WTC11 (cell line): Measurements from ENCODE around the gene CCSER1. TPM values are rescaled to one million over a fixed set of nuclear protein-coding genes. Genes with fewer than 3 reads are reported as not detected.

Experiments used
- ATAC-seq: fragments of 200-7000 bp; cut with Tn5 transposase; 2 replicates; pipeline ENCODE4 v1.10.0; 2021; ENCODE audit warnings: mild to moderate bottlenecking, moderate library complexity
- CTCF ChIA-PET: fragments of 300-600 bp; sonication (Branson Sonifier 250); formaldehyde crosslinking; loops from one replicate; lab custom pipeline; 2021; ENCODE audit warnings: antibody characterized with exemption; lab: Charles Lee
- POLR2A ChIA-PET: fragments of 350-600 bp; sonication (Branson Sonifier 250); formaldehyde crosslinking; loops from one replicate; lab custom pipeline; 2021; ENCODE audit warnings: antibody characterized with exemption; lab: Charles Lee
- DNase-seq: peaks from one replicate; pipeline ENCODE4 v3.0.0; 2021; ENCODE audit warnings: low spot score
- H3K27ac Mint-ChIP-seq: 2 replicates; pipeline ENCODE4 v1.8.0; 2021; ENCODE audit warnings: mixed read lengths
- H3K27me3 Mint-ChIP-seq: 2 replicates; pipeline ENCODE4 v1.8.0; 2021; ENCODE audit warnings: low read depth, mild to moderate bottlenecking, moderate library complexity, mixed read lengths
- H3K36me3 Mint-ChIP-seq: 2 replicates; pipeline ENCODE4 v1.8.0; 2021; ENCODE audit warnings: mixed read lengths
- H3K4me1 Mint-ChIP-seq: 2 replicates; pipeline ENCODE4 v1.8.0; 2022; ENCODE audit warnings: mixed read lengths
- H3K4me3 Mint-ChIP-seq: 2 replicates; pipeline ENCODE4 v1.8.0; 2021; ENCODE audit warnings: mild to moderate bottlenecking, moderate library complexity, mixed read lengths
- H3K9me3 Mint-ChIP-seq: 2 replicates; pipeline ENCODE4 v1.8.0; 2021; ENCODE audit warnings: mixed read lengths
- ATF1 ChIP-seq: sonication (generic); formaldehyde crosslinking; IDR thresholded peaks from 2 replicates; pipeline ENCODE4 v1.8.1; 2023; ENCODE audit warnings: mild to moderate bottlenecking, moderate library complexity, missing genetic modification reagents
- GTF2I ChIP-seq: fragments of 250-450 bp; sonication (Bioruptor Pico); conservative IDR thresholded peaks from 2 replicates; pipeline ENCODE4 v1.4.0; 2021; ENCODE audit warnings: mild to moderate bottlenecking
- HMGA2 ChIP-seq: fragments of 250-450 bp; sonication (Bioruptor Pico); IDR thresholded peaks from 2 replicates; pipeline ENCODE4 v1.4.0; 2021; ENCODE audit warnings: mild to moderate bottlenecking, moderate library complexity
- NFYB ChIP-seq: sonication (generic); formaldehyde crosslinking; conservative IDR thresholded peaks from 2 replicates; pipeline ENCODE4 v1.8.0; 2022; ENCODE audit warnings: low read depth, missing genetic modification reagents
- TP53 ChIP-seq: sonication (generic); formaldehyde crosslinking; IDR thresholded peaks from 2 replicates; pipeline ENCODE4 v1.8.1; 2023; ENCODE audit warnings: mild to moderate bottlenecking, missing genetic modification reagents
- ZNF423 ChIP-seq: fragments of 250-450 bp; sonication (Bioruptor Pico); IDR thresholded peaks from 2 replicates; pipeline ENCODE4 v2.1.2; 2022; ENCODE audit warnings: mild to moderate bottlenecking, moderate library complexity
- total RNA-seq: library from RNA; stranded (reverse); gene quantifications from 3 replicates; pipeline ENCODE4 v1.2.3, GENCODE V29; 2021
- TF ChIP-seq, protein P1 (sequence below): sonication (generic); formaldehyde crosslinking; IDR thresholded peaks from 2 replicates; pipeline ENCODE4 v1.8.1; 2022; ENCODE audit warnings: mild to moderate bottlenecking, missing genetic modification reagents, moderate library complexity, borderline replicate concordance
- TF ChIP-seq, protein P2 (sequence below): fragments of 250-450 bp; sonication (Bioruptor Pico); IDR thresholded peaks from 2 replicates; pipeline ENCODE4 v1.9.0; 2021; ENCODE audit warnings: mild to moderate bottlenecking, borderline replicate concordance
- TF ChIP-seq, protein P3 (sequence below): sonication (generic); formaldehyde crosslinking; IDR thresholded peaks from 2 replicates; pipeline ENCODE4 v1.8.0; 2022; ENCODE audit warnings: missing genetic modification reagents
- TF ChIP-seq, protein P4 (sequence below): sonication (generic); formaldehyde crosslinking; IDR thresholded peaks from 2 replicates; pipeline ENCODE4 v1.8.1; 2022; ENCODE audit warnings: missing genetic modification reagents, borderline replicate concordance
- TF ChIP-seq, protein P5 (sequence below): fragments of 250-450 bp; sonication (Bioruptor Pico); conservative IDR thresholded peaks from 2 replicates; pipeline ENCODE4 v1.9.0; 2021; ENCODE audit warnings: mild to moderate bottlenecking
- TF ChIP-seq, protein P6 (sequence below): fragments of 250-450 bp; sonication (Bioruptor Pico); IDR thresholded peaks from 2 replicates; pipeline ENCODE4 v1.8.0; 2021; ENCODE audit warnings: mild to moderate bottlenecking
- TF ChIP-seq, protein P7 (sequence below): fragments of 250-450 bp; sonication (Bioruptor Pico); IDR thresholded peaks from 2 replicates; pipeline ENCODE4 v1.9.0; 2021; ENCODE audit warnings: mild to moderate bottlenecking
- TF ChIP-seq, protein P8 (sequence below): sonication (generic); formaldehyde crosslinking; IDR thresholded peaks from 2 replicates; pipeline ENCODE4 v1.8.1; 2023; ENCODE audit warnings: mild to moderate bottlenecking, missing genetic modification reagents, moderate library complexity

CCSER1 gene
- total RNA-seq, 1 experiment from 2014 or later, result 0.87 TPM

DNA sequence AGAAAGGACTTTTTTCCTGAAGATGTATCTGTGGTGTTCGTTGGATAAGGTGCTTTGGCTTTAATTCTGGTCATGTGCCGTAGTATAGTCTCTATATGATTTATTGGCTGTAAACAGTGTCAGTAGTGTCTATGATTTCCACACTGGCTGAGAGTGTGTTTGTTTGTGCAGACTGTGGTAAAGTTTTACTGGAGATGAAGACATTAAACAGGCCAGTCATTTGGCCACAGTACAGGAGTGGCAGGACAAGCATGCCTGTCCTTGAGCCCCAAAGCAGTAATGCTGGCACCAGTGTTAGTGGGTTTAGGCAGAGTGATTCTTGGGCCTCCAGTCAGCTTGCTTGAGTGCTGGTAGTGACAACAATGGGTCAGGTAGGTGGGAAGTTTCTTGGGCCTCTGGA is 1152.7 kb downstream of the CCSER1 start (continued):
- TF ChIP-seq, protein P1, sequence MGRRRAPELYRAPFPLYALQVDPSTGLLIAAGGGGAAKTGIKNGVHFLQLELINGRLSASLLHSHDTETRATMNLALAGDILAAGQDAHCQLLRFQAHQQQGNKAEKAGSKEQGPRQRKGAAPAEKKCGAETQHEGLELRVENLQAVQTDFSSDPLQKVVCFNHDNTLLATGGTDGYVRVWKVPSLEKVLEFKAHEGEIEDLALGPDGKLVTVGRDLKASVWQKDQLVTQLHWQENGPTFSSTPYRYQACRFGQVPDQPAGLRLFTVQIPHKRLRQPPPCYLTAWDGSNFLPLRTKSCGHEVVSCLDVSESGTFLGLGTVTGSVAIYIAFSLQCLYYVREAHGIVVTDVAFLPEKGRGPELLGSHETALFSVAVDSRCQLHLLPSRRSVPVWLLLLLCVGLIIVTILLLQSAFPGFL (CRISPR knock-in tag), result no peak
- TF ChIP-seq, protein P2, sequence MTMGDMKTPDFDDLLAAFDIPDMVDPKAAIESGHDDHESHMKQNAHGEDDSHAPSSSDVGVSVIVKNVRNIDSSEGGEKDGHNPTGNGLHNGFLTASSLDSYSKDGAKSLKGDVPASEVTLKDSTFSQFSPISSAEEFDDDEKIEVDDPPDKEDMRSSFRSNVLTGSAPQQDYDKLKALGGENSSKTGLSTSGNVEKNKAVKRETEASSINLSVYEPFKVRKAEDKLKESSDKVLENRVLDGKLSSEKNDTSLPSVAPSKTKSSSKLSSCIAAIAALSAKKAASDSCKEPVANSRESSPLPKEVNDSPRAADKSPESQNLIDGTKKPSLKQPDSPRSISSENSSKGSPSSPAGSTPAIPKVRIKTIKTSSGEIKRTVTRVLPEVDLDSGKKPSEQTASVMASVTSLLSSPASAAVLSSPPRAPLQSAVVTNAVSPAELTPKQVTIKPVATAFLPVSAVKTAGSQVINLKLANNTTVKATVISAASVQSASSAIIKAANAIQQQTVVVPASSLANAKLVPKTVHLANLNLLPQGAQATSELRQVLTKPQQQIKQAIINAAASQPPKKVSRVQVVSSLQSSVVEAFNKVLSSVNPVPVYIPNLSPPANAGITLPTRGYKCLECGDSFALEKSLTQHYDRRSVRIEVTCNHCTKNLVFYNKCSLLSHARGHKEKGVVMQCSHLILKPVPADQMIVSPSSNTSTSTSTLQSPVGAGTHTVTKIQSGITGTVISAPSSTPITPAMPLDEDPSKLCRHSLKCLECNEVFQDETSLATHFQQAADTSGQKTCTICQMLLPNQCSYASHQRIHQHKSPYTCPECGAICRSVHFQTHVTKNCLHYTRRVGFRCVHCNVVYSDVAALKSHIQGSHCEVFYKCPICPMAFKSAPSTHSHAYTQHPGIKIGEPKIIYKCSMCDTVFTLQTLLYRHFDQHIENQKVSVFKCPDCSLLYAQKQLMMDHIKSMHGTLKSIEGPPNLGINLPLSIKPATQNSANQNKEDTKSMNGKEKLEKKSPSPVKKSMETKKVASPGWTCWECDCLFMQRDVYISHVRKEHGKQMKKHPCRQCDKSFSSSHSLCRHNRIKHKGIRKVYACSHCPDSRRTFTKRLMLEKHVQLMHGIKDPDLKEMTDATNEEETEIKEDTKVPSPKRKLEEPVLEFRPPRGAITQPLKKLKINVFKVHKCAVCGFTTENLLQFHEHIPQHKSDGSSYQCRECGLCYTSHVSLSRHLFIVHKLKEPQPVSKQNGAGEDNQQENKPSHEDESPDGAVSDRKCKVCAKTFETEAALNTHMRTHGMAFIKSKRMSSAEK (CRISPR knock-in tag), result no peak
- TF ChIP-seq, protein P3, sequence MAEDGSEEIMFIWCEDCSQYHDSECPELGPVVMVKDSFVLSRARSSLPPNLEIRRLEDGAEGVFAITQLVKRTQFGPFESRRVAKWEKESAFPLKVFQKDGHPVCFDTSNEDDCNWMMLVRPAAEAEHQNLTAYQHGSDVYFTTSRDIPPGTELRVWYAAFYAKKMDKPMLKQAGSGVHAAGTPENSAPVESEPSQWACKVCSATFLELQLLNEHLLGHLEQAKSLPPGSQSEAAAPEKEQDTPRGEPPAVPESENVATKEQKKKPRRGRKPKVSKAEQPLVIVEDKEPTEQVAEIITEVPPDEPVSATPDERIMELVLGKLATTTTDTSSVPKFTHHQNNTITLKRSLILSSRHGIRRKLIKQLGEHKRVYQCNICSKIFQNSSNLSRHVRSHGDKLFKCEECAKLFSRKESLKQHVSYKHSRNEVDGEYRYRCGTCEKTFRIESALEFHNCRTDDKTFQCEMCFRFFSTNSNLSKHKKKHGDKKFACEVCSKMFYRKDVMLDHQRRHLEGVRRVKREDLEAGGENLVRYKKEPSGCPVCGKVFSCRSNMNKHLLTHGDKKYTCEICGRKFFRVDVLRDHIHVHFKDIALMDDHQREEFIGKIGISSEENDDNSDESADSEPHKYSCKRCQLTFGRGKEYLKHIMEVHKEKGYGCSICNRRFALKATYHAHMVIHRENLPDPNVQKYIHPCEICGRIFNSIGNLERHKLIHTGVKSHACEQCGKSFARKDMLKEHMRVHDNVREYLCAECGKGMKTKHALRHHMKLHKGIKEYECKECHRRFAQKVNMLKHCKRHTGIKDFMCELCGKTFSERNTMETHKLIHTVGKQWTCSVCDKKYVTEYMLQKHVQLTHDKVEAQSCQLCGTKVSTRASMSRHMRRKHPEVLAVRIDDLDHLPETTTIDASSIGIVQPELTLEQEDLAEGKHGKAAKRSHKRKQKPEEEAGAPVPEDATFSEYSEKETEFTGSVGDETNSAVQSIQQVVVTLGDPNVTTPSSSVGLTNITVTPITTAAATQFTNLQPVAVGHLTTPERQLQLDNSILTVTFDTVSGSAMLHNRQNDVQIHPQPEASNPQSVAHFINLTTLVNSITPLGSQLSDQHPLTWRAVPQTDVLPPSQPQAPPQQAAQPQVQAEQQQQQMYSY (CRISPR knock-in tag), result no peak
- TF ChIP-seq ZNF423 (CRISPR knock-in tag) (no peak), NFYB (no peak), ATF1 (CRISPR knock-in tag) (no peak)
- TF ChIP-seq, protein P4, sequence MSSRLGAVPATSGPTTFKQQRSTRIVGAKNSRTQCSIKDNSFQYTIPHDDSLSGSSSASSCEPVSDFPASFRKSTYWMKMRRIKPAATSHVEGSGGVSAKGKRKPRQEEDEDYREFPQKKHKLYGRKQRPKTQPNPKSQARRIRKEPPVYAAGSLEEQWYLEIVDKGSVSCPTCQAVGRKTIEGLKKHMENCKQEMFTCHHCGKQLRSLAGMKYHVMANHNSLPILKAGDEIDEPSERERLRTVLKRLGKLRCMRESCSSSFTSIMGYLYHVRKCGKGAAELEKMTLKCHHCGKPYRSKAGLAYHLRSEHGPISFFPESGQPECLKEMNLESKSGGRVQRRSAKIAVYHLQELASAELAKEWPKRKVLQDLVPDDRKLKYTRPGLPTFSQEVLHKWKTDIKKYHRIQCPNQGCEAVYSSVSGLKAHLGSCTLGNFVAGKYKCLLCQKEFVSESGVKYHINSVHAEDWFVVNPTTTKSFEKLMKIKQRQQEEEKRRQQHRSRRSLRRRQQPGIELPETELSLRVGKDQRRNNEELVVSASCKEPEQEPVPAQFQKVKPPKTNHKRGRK, result no peak
- TF ChIP-seq, protein P5, sequence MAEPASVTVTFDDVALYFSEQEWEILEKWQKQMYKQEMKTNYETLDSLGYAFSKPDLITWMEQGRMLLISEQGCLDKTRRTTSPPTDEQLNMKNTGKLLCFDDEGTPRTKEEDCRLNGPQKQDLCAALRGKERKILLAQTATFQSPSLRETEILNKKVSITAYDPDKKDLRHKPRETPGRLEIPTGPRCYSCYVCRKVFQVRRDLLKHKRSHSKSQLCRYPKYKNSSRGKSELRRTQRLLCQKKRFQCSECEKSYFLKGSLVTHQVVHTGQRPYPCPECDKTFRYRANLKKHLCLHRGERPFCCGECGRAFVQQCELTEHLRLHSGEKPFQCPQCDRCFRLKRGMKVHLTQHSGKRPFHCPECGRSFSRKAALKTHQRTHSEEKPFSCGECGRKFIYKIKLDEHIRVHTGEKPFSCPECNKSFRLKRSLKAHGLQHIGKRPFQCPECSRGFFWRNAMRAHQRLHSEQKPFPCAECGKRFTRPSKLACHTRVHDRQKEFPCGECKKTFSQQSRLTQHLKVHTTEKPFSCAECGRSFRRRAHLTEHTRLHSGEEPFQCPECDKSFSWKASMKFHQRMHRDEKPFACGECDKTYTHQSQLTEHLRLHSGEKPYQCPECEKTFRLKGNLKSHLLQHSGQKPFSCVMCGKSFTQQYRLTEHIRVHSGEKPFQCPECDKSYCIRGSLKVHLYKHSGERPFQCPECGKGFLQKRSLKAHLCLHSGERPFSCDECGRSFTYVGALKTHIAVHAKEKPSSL (CRISPR knock-in tag), result no peak

DNA sequence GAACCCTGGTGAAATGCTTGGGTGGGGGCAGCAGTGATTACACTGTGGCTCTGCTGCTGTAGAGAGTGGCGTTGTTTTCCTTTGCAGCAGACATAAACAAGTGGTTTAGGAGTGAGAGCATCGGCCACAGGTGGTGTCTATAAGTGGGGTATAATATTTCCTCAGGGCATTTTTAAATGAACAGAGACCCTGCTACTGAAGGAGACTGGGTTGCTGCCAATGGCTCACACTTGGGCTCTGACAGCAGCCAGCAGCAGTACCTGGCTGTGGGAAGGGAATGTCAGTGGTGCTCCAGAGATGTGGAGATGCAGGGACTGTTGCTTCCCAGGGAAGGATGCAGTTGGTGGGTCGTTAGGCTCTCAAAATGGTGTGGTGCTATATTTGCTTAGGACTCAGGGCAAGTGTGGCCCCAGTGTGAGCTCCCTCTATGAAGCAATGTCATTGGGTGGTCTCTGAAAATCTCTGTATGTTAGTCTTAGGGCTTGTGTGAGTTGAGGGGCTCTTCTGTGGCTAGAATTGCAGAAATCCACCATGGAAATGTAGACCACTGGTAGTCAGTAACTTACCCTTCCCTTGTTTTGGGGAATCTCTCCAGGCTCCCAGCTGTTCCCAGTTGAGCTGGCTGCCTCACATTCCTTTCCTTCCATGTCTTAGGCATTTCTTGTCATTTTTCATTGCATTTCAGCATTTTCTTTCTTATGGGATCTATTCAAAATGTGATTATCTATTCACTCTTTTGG is 1153.5 kb downstream of the CCSER1 start:
- H3K4me3 Mint-ChIP-seq, result no peak overlapping the region
- ATAC-seq, result no peak
- no peak for TF ChIP-seq TP53 (CRISPR knock-in tag)
- TF ChIP-seq GTF2I (CRISPR knock-in tag), result no peak
- TF ChIP-seq, protein P1 (CRISPR knock-in tag), result no peak
- TF ChIP-seq, protein P6, sequence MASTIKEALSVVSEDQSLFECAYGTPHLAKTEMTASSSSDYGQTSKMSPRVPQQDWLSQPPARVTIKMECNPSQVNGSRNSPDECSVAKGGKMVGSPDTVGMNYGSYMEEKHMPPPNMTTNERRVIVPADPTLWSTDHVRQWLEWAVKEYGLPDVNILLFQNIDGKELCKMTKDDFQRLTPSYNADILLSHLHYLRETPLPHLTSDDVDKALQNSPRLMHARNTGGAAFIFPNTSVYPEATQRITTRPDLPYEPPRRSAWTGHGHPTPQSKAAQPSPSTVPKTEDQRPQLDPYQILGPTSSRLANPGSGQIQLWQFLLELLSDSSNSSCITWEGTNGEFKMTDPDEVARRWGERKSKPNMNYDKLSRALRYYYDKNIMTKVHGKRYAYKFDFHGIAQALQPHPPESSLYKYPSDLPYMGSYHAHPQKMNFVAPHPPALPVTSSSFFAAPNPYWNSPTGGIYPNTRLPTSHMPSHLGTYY (CRISPR knock-in tag), result no peak
- TF ChIP-seq ATF1 (CRISPR knock-in tag), result no peak
- TF ChIP-seq, protein P7, sequence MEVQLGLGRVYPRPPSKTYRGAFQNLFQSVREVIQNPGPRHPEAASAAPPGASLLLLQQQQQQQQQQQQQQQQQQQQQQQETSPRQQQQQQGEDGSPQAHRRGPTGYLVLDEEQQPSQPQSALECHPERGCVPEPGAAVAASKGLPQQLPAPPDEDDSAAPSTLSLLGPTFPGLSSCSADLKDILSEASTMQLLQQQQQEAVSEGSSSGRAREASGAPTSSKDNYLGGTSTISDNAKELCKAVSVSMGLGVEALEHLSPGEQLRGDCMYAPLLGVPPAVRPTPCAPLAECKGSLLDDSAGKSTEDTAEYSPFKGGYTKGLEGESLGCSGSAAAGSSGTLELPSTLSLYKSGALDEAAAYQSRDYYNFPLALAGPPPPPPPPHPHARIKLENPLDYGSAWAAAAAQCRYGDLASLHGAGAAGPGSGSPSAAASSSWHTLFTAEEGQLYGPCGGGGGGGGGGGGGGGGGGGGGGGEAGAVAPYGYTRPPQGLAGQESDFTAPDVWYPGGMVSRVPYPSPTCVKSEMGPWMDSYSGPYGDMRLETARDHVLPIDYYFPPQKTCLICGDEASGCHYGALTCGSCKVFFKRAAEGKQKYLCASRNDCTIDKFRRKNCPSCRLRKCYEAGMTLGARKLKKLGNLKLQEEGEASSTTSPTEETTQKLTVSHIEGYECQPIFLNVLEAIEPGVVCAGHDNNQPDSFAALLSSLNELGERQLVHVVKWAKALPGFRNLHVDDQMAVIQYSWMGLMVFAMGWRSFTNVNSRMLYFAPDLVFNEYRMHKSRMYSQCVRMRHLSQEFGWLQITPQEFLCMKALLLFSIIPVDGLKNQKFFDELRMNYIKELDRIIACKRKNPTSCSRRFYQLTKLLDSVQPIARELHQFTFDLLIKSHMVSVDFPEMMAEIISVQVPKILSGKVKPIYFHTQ, result no peak
- no peak for TF ChIP-seq HMGA2 (CRISPR knock-in tag)
- no peak for TF ChIP-seq NFYB
- TF ChIP-seq, protein P8, sequence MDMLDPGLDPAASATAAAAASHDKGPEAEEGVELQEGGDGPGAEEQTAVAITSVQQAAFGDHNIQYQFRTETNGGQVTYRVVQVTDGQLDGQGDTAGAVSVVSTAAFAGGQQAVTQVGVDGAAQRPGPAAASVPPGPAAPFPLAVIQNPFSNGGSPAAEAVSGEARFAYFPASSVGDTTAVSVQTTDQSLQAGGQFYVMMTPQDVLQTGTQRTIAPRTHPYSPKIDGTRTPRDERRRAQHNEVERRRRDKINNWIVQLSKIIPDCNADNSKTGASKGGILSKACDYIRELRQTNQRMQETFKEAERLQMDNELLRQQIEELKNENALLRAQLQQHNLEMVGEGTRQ (CRISPR knock-in tag), result no peak

More for the DNA sequence above, 1153.5 kb downstream of the CCSER1 start:
- ChIA-PET CTCF (no interaction called here), POLR2A (no interaction called here)
- no peak for DNase-seq
- H3K27me3 Mint-ChIP-seq, result no peaks in the 10 kb centered on the region
- peaks cover 10% of the 10 kb centered on the region for H3K4me1 Mint-ChIP-seq
- H3K36me3 Mint-ChIP-seq, result no peaks in the 10 kb centered on the region
- H3K27ac Mint-ChIP-seq, result no peak overlapping the region
- no peaks in the 10 kb centered on the region for H3K9me3 Mint-ChIP-seq
